Caki2 (cell line): ENCODE measurements around the gene LHFPL3. TPM values are rescaled to one million over a fixed set of nuclear protein-coding genes. Genes with fewer than 3 reads are reported as not detected.
"Not testable (repeated sequence)": the region's sequence is repeated elsewhere in the genome, so short reads cannot be mapped to it uniquely, and the experiment has no call there.

ENCODE experiments used
- DNase-seq: peaks from one replicate; pipeline ENCODE4 v3.0.0-alpha.2; 2015; ENCODE audit warnings: low read depth
- in situ Hi-C: cut with HindIII; loops from 2 replicates; pipeline ENCODE4 v1.10.0; 2016; ENCODE audit warnings: low sequenced_read_pairs, low pct_unique_long_range_greater_than_20kb, mixed read lengths
- total RNA-seq: library from RNA; depleted of rRNA; stranded (reverse); fragments of >200 nt; shearing (Covaris generic); gene quantifications from 2 replicates; pipeline ENCODE4 v1.2.3, GENCODE V29; 2014; ENCODE audit warnings: low replicate concordance

LHFPL3 gene
- total RNA-seq, 1 experiment from 2014 or later, result not detected

GRCh38 chr7:104926601-104927041 is 598.2 kb downstream of the LHFPL3 start:
- in situ Hi-C loops, result no loop called here
- peak; percentile 62 for DNase-seq

GRCh38 chr7:104927055-104927454 is 598.7 kb downstream of the LHFPL3 start:
- in situ Hi-C loops, result no loop called here
- peak; percentile 38 for DNase-seq

- DNase-seq, result no peak
- in situ Hi-C loops, result no loop called here
Observed at GRCh38 chr7:104928721-104929400, 600.5 kb downstream of the LHFPL3 start.

GRCh38 chr7:104929921-104930320 is 601.5 kb downstream of the LHFPL3 start:
- no peak for DNase-seq
- in situ Hi-C loops, result no loop called here

GRCh38 chr7:104931181-104931781 is 602.9 kb downstream of the LHFPL3 start:
- DNase-seq, result no peak
- in situ Hi-C loops, result no loop called here

GRCh38 chr7:104933022-104933421 is 604.6 kb downstream of the LHFPL3 start:
- no peak for DNase-seq
- in situ Hi-C loops, result no loop called here

GRCh38 chr7:104933521-104933988 is 605.2 kb downstream of the LHFPL3 start:
- in situ Hi-C loops, result no loop called here
- no peak for DNase-seq

- DNase-seq, result no peak
- in situ Hi-C loops, result no loop called here
Observed at GRCh38 chr7:104934665-104935064, 606.3 kb downstream of the LHFPL3 start.

GRCh38 chr7:104935276-104935675 is 606.9 kb downstream of the LHFPL3 start:
- in situ Hi-C loops, result no loop called here
- DNase-seq, result no peak

GRCh38 chr7:104936546-104936945 is 608.1 kb downstream of the LHFPL3 start:
- in situ Hi-C loops, result no loop called here

GRCh38 chr7:104937489-104937888 is 609.1 kb downstream of the LHFPL3 start:
- DNase-seq, in situ Hi-C loops: not testable (repeated sequence)

More at GRCh38 chr7:104936546-104936945, 608.1 kb downstream of the LHFPL3 start:
- DNase-seq, result no peak

- in situ Hi-C loops, result no loop called here
- DNase-seq, result no peak
Observed at GRCh38 chr7:104938741-104939390, 610.5 kb downstream of the LHFPL3 start.

- in situ Hi-C loops, result no loop called here
- no peak for DNase-seq
Observed at GRCh38 chr7:104940023-104940710, 611.8 kb downstream of the LHFPL3 start.

GRCh38 chr7:104943502-104944343 is 615.3 kb downstream of the LHFPL3 start:
- in situ Hi-C loops, result no loop called here
- DNase-seq, result peak; percentile 83

- DNase-seq, result no peak
- in situ Hi-C loops, result no loop called here
Observed at GRCh38 chr7:104945599-104945956, 617.2 kb downstream of the LHFPL3 start.

- DNase-seq, result no peak
- in situ Hi-C loops, result no loop called here
Observed at GRCh38 chr7:104946338-104946737, 617.9 kb downstream of the LHFPL3 start.

- no peak for DNase-seq
- in situ Hi-C loops, result no loop called here
Observed at GRCh38 chr7:104950006-104950405, 621.6 kb downstream of the LHFPL3 start.

- in situ Hi-C loops, result no loop called here
- no peak for DNase-seq
Observed at GRCh38 chr7:104950754-104951153, 622.4 kb downstream of the LHFPL3 start.
